K562 (cell line): ENCODE measurements around the gene FAM168B. TPM values are rescaled to one million over a fixed set of nuclear protein-coding genes. Genes with fewer than 3 reads are reported as not detected.

Source experiments
- ATAC-seq: fragments of 200-7000 bp; cut with Tn5 transposase; 3 replicates; pipeline ENCODE4 v1.9.1; 2020; ENCODE audit warnings: moderate library complexity
- BruUV-seq: library from RNA; stranded (reverse); fragments of 400-500 nt; replicated peaks from 2 replicates; lab custom pipeline; 2021; lab: Mats Ljungman, UMichigan
- CTCF ChIA-PET: fragments of 300-600 bp; formaldehyde crosslinking; extraction: SDS; loops from one replicate; lab custom pipeline; 2021; ENCODE audit warnings: low intra/inter-chr PET ratio; lab: Yijun Ruan, JAX
- POLR2A ChIA-PET: fragments of 300-600, 350-650 bp; sonication (Branson Sonifier 250); formaldehyde crosslinking; extraction: SDS; loops from one replicate; lab custom pipeline; 2021; ENCODE audit warnings: antibody characterized with exemption, inconsistent platforms; lab: Yijun Ruan, JAX
- DNase-seq, 4 experiments: peaks; one replicate each; pipeline versions ENCODE4 v3.0.0 to v3.0.0-alpha.2; 2011 to 2018; ENCODE audit warnings: low spot score in 3 of 4, mixed read lengths in 3 of 4; ENCODE audit errors: extremely low read depth in 1 of 4
- FAIRE-seq: peaks from 2 replicates; lab custom pipeline; 2011; peaks lifted over from hg19 to GRCh38; lab: Jason Lieb, UNC
- H2AFZ ChIP-seq: 2 replicates; pipeline ENCODE4 v1.6.0; 2011; ENCODE audit warnings: low read depth, low read length, control low read depth, inconsistent platforms
- H3K27ac ChIP-seq: fragments of 200-600 bp; 3 replicates; pipeline ENCODE4 v1.8.0; 2011; ENCODE audit warnings: low read depth, mild to moderate bottlenecking, control low read depth, inconsistent platforms, low read length, moderate library complexity, mixed read lengths; ENCODE audit errors: extremely low read depth
- H3K27me3 ChIP-seq, 2 experiments: fragments of 300-600 bp in 1 of 2; 2 replicates in 1 of 2; 3 replicates in 1 of 2; pipeline versions ENCODE4 v1.6.0 to v1.8.0; 2011; ENCODE audit warnings: inconsistent platforms in 2 of 2, low read length in 2 of 2, mild to moderate bottlenecking in 1 of 2, mixed read lengths in 1 of 2, moderate library complexity in 1 of 2; ENCODE audit not compliant: control insufficient read depth in 2 of 2, insufficient read depth in 2 of 2
- H3K36me3 ChIP-seq: fragments of 300-600 bp; 3 replicates; pipeline ENCODE4 v1.8.0; 2011; ENCODE audit warnings: mild to moderate bottlenecking, low read length, inconsistent platforms; ENCODE audit not compliant: control insufficient read depth, insufficient read depth
- H3K4me1 ChIP-seq, 2 experiments: fragments of 200-600 bp in 1 of 2; replicated peaks in 1 of 2; 2 replicates in 1 of 2; 3 replicates in 1 of 2; pipeline versions ENCODE4 v1.5.1 to v1.8.0; 2011; ENCODE audit warnings: inconsistent platforms in 2 of 2, low read length in 2 of 2, mild to moderate bottlenecking in 1 of 2, mixed read lengths in 1 of 2, moderate library complexity in 1 of 2; ENCODE audit not compliant: control insufficient read depth in 2 of 2, insufficient read depth in 2 of 2
- H3K4me2 ChIP-seq: 2 replicates; pipeline ENCODE4 v1.6.1; 2011; ENCODE audit warnings: low read length, control low read depth, inconsistent platforms, mixed read lengths; ENCODE audit not compliant: insufficient read depth
- H3K4me3 ChIP-seq: fragments of 200-600 bp; sonication (generic), shearing (Covaris generic); 2 replicates; pipeline ENCODE4 v1.5.1; 2016; ENCODE audit warnings: control low read depth, inconsistent platforms
- H3K79me2 ChIP-seq: fragments of 200-600 bp; 3 replicates; pipeline ENCODE4 v1.8.0; 2011; ENCODE audit warnings: low read length, inconsistent platforms; ENCODE audit not compliant: control insufficient read depth, insufficient read depth
- H3K9ac ChIP-seq, 2 experiments: 2 replicates each; pipeline versions ENCODE4 v1.6.0 to v1.6.1; 2011; ENCODE audit warnings: low read depth in 2 of 2, low read length in 2 of 2, control low read depth in 1 of 2, inconsistent platforms in 1 of 2, mild to moderate bottlenecking in 1 of 2, mixed read lengths in 1 of 2; ENCODE audit not compliant: insufficient read depth in 1 of 2
- H3K9me1 ChIP-seq: one replicate; pipeline ENCODE4 v1.6.0; 2011; ENCODE audit warnings: inconsistent platforms, mild to moderate bottlenecking, low read length, moderate library complexity; ENCODE audit not compliant: control insufficient read depth, insufficient read depth
- H3K9me3 ChIP-seq: replicated peaks from 2 replicates; pipeline ENCODE4 v1.5.1; 2011; ENCODE audit warnings: low read depth, low read length, inconsistent platforms; ENCODE audit not compliant: control insufficient read depth, insufficient read depth
- H4K20me1 ChIP-seq: replicated peaks from 2 replicates; pipeline ENCODE4 v1.6.1; 2011; ENCODE audit warnings: low read length, inconsistent platforms, mixed read lengths; ENCODE audit not compliant: control insufficient read depth, insufficient read depth
- ATF7 ChIP-seq: fragments of 450-650 bp; IDR thresholded peaks from 2 replicates; pipeline ENCODE4 v1.7.1; 2014; ENCODE audit warnings: mild to moderate bottlenecking, moderate library complexity
- C11orf30 ChIP-seq: fragments of 450-650 bp; IDR thresholded peaks from 2 replicates; pipeline ENCODE4 v1.6.1; 2016; ENCODE audit warnings: low read depth, mild to moderate bottlenecking
- CHD2 ChIP-seq: IDR thresholded peaks from 2 replicates; pipeline ENCODE4 v1.6.1; 2011; ENCODE audit warnings: low read depth, low read length
- E2F4 ChIP-seq: sonication (generic); formaldehyde crosslinking; IDR thresholded peaks from 2 replicates; pipeline ENCODE4 v1.8.0; 2022; ENCODE audit warnings: mild to moderate bottlenecking, low read depth, missing genetic modification reagents
- EP400 ChIP-seq: fragments of 450-650 bp; IDR thresholded peaks from 2 replicates; pipeline ENCODE4 v1.6.1; 2017; ENCODE audit warnings: antibody characterized with exemption, mild to moderate bottlenecking, moderate library complexity
- ETV5 ChIP-seq: sonication (generic); formaldehyde crosslinking; IDR thresholded peaks from 2 replicates; pipeline ENCODE4 v1.4.0; 2020; ENCODE audit warnings: low read depth, mild to moderate bottlenecking, missing genetic modification reagents
- FOXA1 ChIP-seq: fragments of 450-650 bp; IDR thresholded peaks from 2 replicates; pipeline ENCODE4 v1.6.1; 2016; ENCODE audit warnings: mild to moderate bottlenecking, borderline replicate concordance
- HMGN3 ChIP-seq: IDR thresholded peaks from 2 replicates; pipeline ENCODE4 v1.6.1; 2011; ENCODE audit warnings: borderline replicate concordance, low read depth, mild to moderate bottlenecking, mixed read lengths, low read length; ENCODE audit not compliant: insufficient read length; ENCODE audit errors: extremely low read depth
- MAFF ChIP-seq: IDR thresholded peaks from 2 replicates; pipeline ENCODE4 v1.6.1; 2012; ENCODE audit warnings: low read length, improper control_type of control experiment
- MCM2 ChIP-seq: fragments of 450-650 bp; IDR thresholded peaks from 2 replicates; pipeline ENCODE4 v1.6.1; 2017; ENCODE audit warnings: low read depth, mild to moderate bottlenecking
- MEF2A ChIP-seq: IDR thresholded peaks from 2 replicates; pipeline ENCODE4 v1.6.1; 2011; ENCODE audit warnings: low read depth, mild to moderate bottlenecking, low read length, moderate library complexity; ENCODE audit not compliant: control insufficient read depth
- POLR3A ChIP-seq: IDR thresholded peaks from 2 replicates; pipeline ENCODE4 v1.6.1; 2011; ENCODE audit warnings: borderline replicate concordance, mild to moderate bottlenecking, moderate library complexity; ENCODE audit not compliant: insufficient read length, insufficient read depth; ENCODE audit errors: extremely low read depth
- RBFOX2 ChIP-seq: fragments of 200-400 bp; formaldehyde crosslinking; IDR thresholded peaks from 2 replicates; pipeline ENCODE4 v1.6.1; 2017; ENCODE audit warnings: low read depth, mild to moderate bottlenecking, low read length, moderate library complexity
- SIRT6 ChIP-seq: IDR thresholded peaks from one replicate; pipeline ENCODE4 v1.6.1; 2012; ENCODE audit warnings: low read depth, mild to moderate bottlenecking, control low read depth, inconsistent platforms, low read length, moderate library complexity
- XRCC4 ChIP-seq: IDR thresholded peaks from one replicate; pipeline ENCODE4 v1.6.1; 2011; ENCODE audit not compliant: insufficient read depth, insufficient read length; ENCODE audit errors: extremely low read depth
- ZNF280B ChIP-seq: fragments of 250-450 bp; sonication (Bioruptor Pico); IDR thresholded peaks from 2 replicates; pipeline ENCODE4 v1.5.1; 2021; ENCODE audit warnings: mild to moderate bottlenecking
- ZNF655 ChIP-seq: fragments of 250-450 bp; sonication (Bioruptor Pico); IDR thresholded peaks from 2 replicates; pipeline ENCODE4 v1.5.0; 2021
- ZNF780A ChIP-seq: fragments of 250-450 bp; sonication (Bioruptor Pico); IDR thresholded peaks from 2 replicates; pipeline ENCODE4 v1.5.0; 2021; ENCODE audit warnings: mild to moderate bottlenecking
- WGBS: fragments of 100-300 bp; shearing (Covaris generic); methylation state at CpG from one replicate; pipeline ENCODE4 v1.1.6; 2016; ENCODE audit warnings: low coverage, mixed read lengths; ENCODE audit not compliant: insufficient coverage; ENCODE audit errors: missing lambda C conversion rate; 5-methylcytosine and 5-hydroxymethylcytosine counted together
- in situ Hi-C: fragments of 300-500 bp; cut with MboI; formaldehyde crosslinking; loops from 4 replicates; pipeline ENCODE4 v1.15.0; 2018; ENCODE audit warnings: inconsistent platforms, mixed read lengths
- intact Hi-C: fragments of 100-400 bp; cut with micrococcal nuclease; formaldehyde crosslinking; loops from 2 replicates; pipeline ENCODE4 v1.14.2; 2022
- polyA plus RNA-seq, 8 experiments: library from polyadenylated mRNA; depleted of rRNA in 4 of 8; stranded (reverse) in 5 of 8; unstranded in 3 of 8; fragments of >200 nt; fragmentation: Nextera tagmentation in 2 of 8; fragmentation: Illumina TruSeq in 1 of 8; extraction: Ambion mirVana in 2 of 8; extraction: Trizol in 1 of 8; gene quantifications; 2 replicates each; pipeline versions ENCODE4 v1.2.1 to v1.2.3, GENCODE V29; 2011 to 2014; ENCODE audit warnings: inconsistent platforms in 1 of 8, missing spikeins in 1 of 8
- total RNA-seq, 7 experiments: library from RNA; depleted of rRNA in 6 of 7; stranded (reverse); fragments of >200 nt in 6 of 7; fragmentation: Illumina TruSeq in 2 of 7; extraction: Trizol in 2 of 7; gene quantifications; 2 replicates each; pipeline versions ENCODE4 v1.2.1 to v1.2.3, GENCODE V29; 2011 to 2021; ENCODE audit warnings: low replicate concordance in 1 of 7

FAM168B gene
- total and polyA plus RNA-seq, 9 of the 15 experiments (the other 6 are each of a cell fraction or from before 2014, with no cell fraction given) = 3.3 to 76.0 (median 46.1) TPM

GRCh38 chr2:131035112-131035825 lies 58.0 kb downstream of the FAM168B start:
- TF ChIP-seq SIRT6 = no peak
- TF ChIP-seq E2F4 (CRISPR knock-in tag) = no peak
- TF ChIP-seq EP400 = no peak
- no peak for TF ChIP-seq MCM2
- no peak for TF ChIP-seq ZNF780A (CRISPR knock-in tag)
- TF ChIP-seq HMGN3 = no peak
- TF ChIP-seq ATF7 = no peak
- no peak for TF ChIP-seq POLR3A
- no peak for TF ChIP-seq XRCC4
- TF ChIP-seq CHD2 = no peak
- no peak for TF ChIP-seq RBFOX2
- TF ChIP-seq MAFF = no peak
- TF ChIP-seq MEF2A = no peak
- TF ChIP-seq ETV5 (CRISPR knock-in tag) = no peak
- TF ChIP-seq FOXA1 = no peak
- no peak for TF ChIP-seq ZNF655 (CRISPR knock-in tag)
- TF ChIP-seq ZNF280B (CRISPR knock-in tag) = no peak
- TF ChIP-seq C11orf30 = no peak
- TF ChIP-seq, all 486 proteins: peak for 0
- peaks cover 2 to 14% of the 10 kb centered on the region in 2 experiments; a peak in 4 of 5 replicates for H3K4me1 ChIP-seq
- H3K27ac ChIP-seq = no peak overlapping the region
- H3K79me2 ChIP-seq = no peaks in the 10 kb centered on the region
- H3K27me3 ChIP-seq = peaks cover 3 to 48% of the 10 kb centered on the region in 2 experiments; a peak in 4 of 5 replicates
- H3K9me3 ChIP-seq = no peaks in the 10 kb centered on the region
- no peaks in the 10 kb centered on the region for H3K9me1 ChIP-seq
- no peak for ATAC-seq
- ChIA-PET POLR2A (no interaction called here), CTCF (no interaction called here)
- DNase-seq = no peak
- H4K20me1 ChIP-seq = peaks cover 8% of the 10 kb centered on the region; the same call in 1 of the 2 replicates
- no peak overlapping the region for H2AFZ ChIP-seq
- intact Hi-C loops = loop anchor here (10.0 kb wide), 1 partner anchor 1440 kb away; no protein-coding TSS in a partner anchor
- WGBS = 34% methylated on average over 25 of the region's 65 CpGs
- no peak overlapping the region for H3K9ac ChIP-seq
- FAIRE-seq = no peak
- no TSS peak for BruUV-seq
- in situ Hi-C loops = no loop called here
- H3K4me2 ChIP-seq = no peak overlapping the region
- H3K4me3 ChIP-seq = no peak overlapping the region
- H3K36me3 ChIP-seq = no peaks in the 10 kb centered on the region
